Activated CD8-positive, alpha-beta T cell treated with anti-CD3 and anti-CD28 coated beads for 36 hours (primary cell): ENCODE data around the gene PLXNC1. TPM values are rescaled to one million over a fixed set of nuclear protein-coding genes. Genes with fewer than 3 reads are reported as not detected.

Experiments
- ATAC-seq: fragments of 200-7000 bp; cut with Tn5 transposase; one replicate; pipeline ENCODE4 v1.10.0; 2021; ENCODE audit warnings: mild to moderate bottlenecking, moderate library complexity
- CTCF ChIA-PET: fragments of 350-600 bp; sonication (Branson Sonifier 250); formaldehyde crosslinking; loops from one replicate; lab custom pipeline; 2021; ENCODE audit warnings: antibody characterized with exemption; lab: Charles Lee
- POLR2A ChIA-PET: fragments of 350-600 bp; sonication (Branson Sonifier 250); formaldehyde crosslinking; loops from one replicate; lab custom pipeline; 2021; ENCODE audit warnings: antibody characterized with exemption; lab: Charles Lee
- DNase-seq: peaks from one replicate; pipeline ENCODE4 v3.0.0-alpha.2; 2020
- H3K27ac Mint-ChIP-seq: one replicate; pipeline ENCODE4 v1.8.0; 2021; ENCODE audit warnings: mild to moderate bottlenecking, mixed read lengths
- H3K27me3 Mint-ChIP-seq: one replicate; pipeline ENCODE4 v1.8.0; 2021; ENCODE audit warnings: mixed read lengths
- H3K36me3 Mint-ChIP-seq: one replicate; pipeline ENCODE4 v1.8.0; 2021; ENCODE audit warnings: low read depth, mixed read lengths
- H3K4me1 Mint-ChIP-seq: one replicate; pipeline ENCODE4 v1.8.0; 2021; ENCODE audit warnings: low read depth, mixed read lengths
- H3K4me3 Mint-ChIP-seq: one replicate; pipeline ENCODE4 v1.8.0; 2021; ENCODE audit warnings: mild to moderate bottlenecking, moderate library complexity, mixed read lengths
- H3K9me3 Mint-ChIP-seq: one replicate; pipeline ENCODE4 v1.8.0; 2021; ENCODE audit warnings: mixed read lengths
- intact Hi-C: fragments of 100-400 bp; cut with micrococcal nuclease; formaldehyde crosslinking; loops from one replicate; pipeline ENCODE4 v1.10.0; 2022
- total RNA-seq, 2 experiments: library from RNA; stranded (reverse); gene quantifications; one replicate each; pipeline ENCODE4 v1.2.3, GENCODE V29; 2021
- TF ChIP-seq, protein P1 (sequence below): fragments of 200-600 bp; IDR thresholded peaks from one replicate; pipeline ENCODE4 v1.8.0; 2022; ENCODE audit warnings: antibody characterized with exemption, mild to moderate bottlenecking

Gene PLXNC1
- total RNA-seq, 2 experiments from 2014 or later: 8.8 to 9.5 TPM

DNA sequence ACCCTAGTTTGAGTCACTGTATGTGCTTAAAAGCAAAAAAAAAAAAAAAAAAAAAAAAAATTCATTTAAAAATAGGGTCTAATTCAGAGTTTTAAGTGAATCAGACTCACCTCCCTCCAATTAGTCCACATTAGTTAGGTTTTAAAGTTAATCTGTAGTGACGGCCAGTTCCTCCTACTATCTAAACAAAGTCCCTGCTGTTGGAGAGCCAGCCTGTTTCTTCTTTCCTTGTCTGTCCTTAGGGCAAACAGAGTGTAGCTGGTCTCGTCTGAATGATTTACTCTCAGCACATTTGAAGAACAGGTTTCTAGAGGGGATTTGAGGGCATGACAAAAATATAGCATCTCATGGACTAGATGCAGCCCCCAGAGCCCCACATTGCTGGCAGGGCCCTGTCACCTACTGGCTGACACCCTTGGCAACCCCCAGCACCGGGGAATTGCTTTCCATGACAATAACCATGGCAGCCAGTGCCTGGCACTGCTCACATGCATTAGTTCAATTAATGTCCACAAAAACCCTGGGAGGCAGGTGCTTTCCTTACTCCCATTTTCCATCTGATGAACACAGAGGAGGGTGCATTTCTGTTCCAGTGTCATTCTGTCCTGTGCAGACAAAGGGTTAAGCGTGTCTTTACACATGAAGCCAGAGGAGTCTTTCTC lies 138.3 kb downstream of the PLXNC1 start:
- Mint-ChIP-seq H3K27ac (no peak overlapping the region), H3K9me3 (no peaks in the 10 kb centered on the region), H3K27me3 (no peaks in the 10 kb centered on the region), H3K4me3 (no peak overlapping the region), H3K4me1 (peaks cover 18% of the 10 kb centered on the region), H3K36me3 (peaks cover 15% of the 10 kb centered on the region)
- intact Hi-C loops: no loop called here
- ChIA-PET POLR2A (no interaction called here), CTCF (interaction anchor here (0.7 to 0.9 kb wide), 2 partner anchors 11 to 14 kb away, joined by 3 read pairs; no protein-coding TSS in a partner anchor)
- ATAC-seq (no peak), DNase-seq (no peak)
- TF ChIP-seq, protein P1, sequence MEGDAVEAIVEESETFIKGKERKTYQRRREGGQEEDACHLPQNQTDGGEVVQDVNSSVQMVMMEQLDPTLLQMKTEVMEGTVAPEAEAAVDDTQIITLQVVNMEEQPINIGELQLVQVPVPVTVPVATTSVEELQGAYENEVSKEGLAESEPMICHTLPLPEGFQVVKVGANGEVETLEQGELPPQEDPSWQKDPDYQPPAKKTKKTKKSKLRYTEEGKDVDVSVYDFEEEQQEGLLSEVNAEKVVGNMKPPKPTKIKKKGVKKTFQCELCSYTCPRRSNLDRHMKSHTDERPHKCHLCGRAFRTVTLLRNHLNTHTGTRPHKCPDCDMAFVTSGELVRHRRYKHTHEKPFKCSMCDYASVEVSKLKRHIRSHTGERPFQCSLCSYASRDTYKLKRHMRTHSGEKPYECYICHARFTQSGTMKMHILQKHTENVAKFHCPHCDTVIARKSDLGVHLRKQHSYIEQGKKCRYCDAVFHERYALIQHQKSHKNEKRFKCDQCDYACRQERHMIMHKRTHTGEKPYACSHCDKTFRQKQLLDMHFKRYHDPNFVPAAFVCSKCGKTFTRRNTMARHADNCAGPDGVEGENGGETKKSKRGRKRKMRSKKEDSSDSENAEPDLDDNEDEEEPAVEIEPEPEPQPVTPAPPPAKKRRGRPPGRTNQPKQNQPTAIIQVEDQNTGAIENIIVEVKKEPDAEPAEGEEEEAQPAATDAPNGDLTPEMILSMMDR: no peak

DNA sequence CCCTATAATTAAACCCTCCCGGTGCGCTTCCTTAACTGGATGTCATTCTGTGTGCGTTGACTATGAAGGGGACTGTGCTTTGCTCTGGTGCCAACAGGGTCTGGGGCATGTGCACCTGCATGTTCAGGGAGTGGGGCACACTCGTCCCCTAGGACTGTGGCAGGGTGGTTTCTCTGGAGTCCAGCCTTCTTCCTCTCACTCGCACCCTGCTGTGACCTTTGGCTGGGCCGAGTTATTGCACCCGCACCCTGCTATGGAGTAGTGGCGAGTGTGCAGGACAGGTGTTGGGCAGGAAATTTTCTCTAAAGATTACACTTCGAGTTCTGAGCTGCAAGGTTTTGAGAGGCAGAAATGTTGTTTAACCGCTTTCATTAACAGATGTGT lies 138.9 kb downstream of the PLXNC1 start:
- Mint-ChIP-seq H3K4me1 (peaks cover 13% of the 10 kb centered on the region), H3K27ac (no peak overlapping the region), H3K27me3 (no peaks in the 10 kb centered on the region), H3K4me3 (no peak overlapping the region), H3K36me3 (peaks cover 15% of the 10 kb centered on the region), H3K9me3 (no peaks in the 10 kb centered on the region)
- intact Hi-C loops: no loop called here
- DNase-seq (no peak), ATAC-seq (no peak)
- ChIA-PET POLR2A (no interaction called here), CTCF (interaction anchor here (0.7 kb wide), 1 partner anchor 11 kb away, joined by 3 read pairs; no protein-coding TSS in a partner anchor)
- TF ChIP-seq, protein P1: no peak

DNA sequence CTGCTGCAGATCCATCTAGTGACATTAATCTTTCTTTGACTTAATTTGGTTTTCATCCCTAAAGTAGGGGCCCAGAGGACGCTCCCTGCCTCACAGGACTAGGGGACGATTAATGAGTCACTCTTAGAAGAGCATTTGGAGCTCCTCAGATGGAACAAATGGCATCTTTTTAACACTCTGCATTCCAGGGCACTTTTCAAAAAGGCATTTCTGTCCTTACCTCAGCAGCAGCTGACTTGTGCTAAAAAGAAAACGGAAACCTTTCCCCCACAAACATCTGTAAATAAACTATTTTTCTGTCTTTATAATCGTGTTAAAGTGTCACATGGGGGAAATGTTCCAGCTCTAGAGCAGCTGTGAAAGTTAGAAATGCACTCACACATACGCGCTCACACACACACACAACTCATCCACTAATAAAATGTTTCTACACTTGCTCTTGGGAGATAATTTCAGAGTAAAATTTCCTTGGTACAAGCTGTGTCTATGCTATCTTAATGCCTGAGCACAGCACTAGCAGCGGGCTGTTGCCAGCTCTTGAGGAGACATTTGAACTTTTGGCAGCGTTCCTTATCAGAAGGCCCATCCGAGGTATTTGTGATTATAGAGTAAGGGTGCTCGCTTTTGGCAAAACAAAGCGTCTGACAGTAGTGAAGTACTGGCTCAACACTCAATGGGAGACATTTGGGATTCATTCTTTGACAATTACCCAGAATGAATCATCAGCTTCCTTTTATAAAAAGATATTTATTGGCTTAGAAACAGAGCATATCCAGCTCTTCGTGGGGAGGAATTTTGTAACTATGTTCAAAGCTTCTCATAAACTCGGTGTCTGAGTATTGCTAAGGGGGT lies 141.3 kb downstream of the PLXNC1 start:
- ChIA-PET POLR2A (interaction anchor here (0.8 to 1.6 kb wide), 3 partner anchors 10 to 20 kb away, joined by 3 to 6 read pairs (median 4); no protein-coding TSS in a partner anchor), CTCF (no interaction called here)
- intact Hi-C loops: no loop called here
- ATAC-seq (no peak), DNase-seq (no peak)
- peaks cover 9% of the 10 kb centered on the region for H3K36me3 Mint-ChIP-seq
- H3K27ac Mint-ChIP-seq: no peak overlapping the region
- H3K27me3 Mint-ChIP-seq: no peaks in the 10 kb centered on the region
- no peaks in the 10 kb centered on the region for H3K9me3 Mint-ChIP-seq
- no peak overlapping the region for H3K4me3 Mint-ChIP-seq
- H3K4me1 Mint-ChIP-seq: no peaks in the 10 kb centered on the region
- TF ChIP-seq, protein P1: no peak

DNA sequence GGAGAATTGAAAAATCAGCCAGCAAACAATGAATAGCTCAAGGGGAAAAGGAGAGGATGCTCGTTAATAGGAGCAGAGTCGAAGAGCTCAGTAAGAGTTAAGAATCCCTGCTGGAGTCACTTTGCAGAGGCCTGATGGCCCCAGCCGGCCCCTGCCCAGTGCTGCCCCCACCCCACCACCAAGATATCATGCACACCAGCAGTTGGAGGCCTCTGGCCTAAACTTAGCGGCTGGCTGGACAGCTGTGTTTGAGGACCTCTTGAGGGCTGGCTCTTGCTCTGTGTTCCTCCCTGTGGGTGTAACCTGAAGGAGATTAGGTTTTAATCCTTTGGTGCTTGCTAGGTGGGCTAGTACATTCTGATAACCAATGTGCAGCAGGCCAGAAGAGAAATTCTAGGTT lies 142.0 kb downstream of the PLXNC1 start:
- ATAC-seq (no peak), DNase-seq (no peak)
- peaks cover 12% of the 10 kb centered on the region for H3K36me3 Mint-ChIP-seq
- H3K27ac Mint-ChIP-seq: no peak overlapping the region
- no peak overlapping the region for H3K4me3 Mint-ChIP-seq
- CTCF ChIA-PET: no interaction called here
- POLR2A ChIA-PET: interaction anchor here (1.1 to 1.6 kb wide), 2 partner anchors 10 to 15 kb away, joined by 3 to 6 read pairs; no protein-coding TSS in a partner anchor
- H3K9me3 Mint-ChIP-seq: no peaks in the 10 kb centered on the region
- TF ChIP-seq, protein P1: no peak
- intact Hi-C loops: no loop called here
- no peaks in the 10 kb centered on the region for H3K27me3 Mint-ChIP-seq
- no peaks in the 10 kb centered on the region for H3K4me1 Mint-ChIP-seq
